Activated CD4-positive, CD25-positive, alpha-beta regulatory T cell treated with anti-CD3 and anti-CD28 coated beads, Interleukin-2, amount 50 U/mL, for 72 hours (primary cell): ENCODE data around the gene KLHDC10.
"Not testable (repeated sequence)": the region's sequence is repeated elsewhere in the genome, so short reads cannot be mapped to it uniquely, and the experiment has no call there.

Source experiments
- DNase-seq: peaks from one replicate; pipeline ENCODE4 v3.0.0; 2021

The KLHDC10 gene

GRCh38 chr7:130079846-130080394 is 9.6 kb downstream of the KLHDC10 start:
- DNase-seq = no peak

DNA sequence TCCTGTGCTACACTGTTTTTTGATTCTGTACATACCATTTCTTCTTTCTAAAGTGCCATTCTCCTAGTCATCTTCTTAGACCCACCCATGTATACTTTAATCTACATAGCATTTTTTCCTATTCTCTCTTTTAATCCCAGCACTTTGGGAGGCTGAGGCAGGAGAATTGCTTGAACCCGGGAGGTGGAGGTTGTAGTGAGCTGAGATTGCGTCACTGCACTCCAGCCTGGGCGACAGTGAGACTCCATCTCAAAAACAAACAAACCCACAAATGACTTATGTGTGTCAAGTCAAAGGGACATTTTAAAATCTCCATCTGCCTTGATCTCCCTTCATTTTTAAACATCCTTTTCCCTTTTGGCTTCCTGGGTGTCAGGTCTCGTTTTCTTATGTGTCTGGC is 13.2 kb downstream of the KLHDC10 start:
- DNase-seq = not testable (repeated sequence)

DNA sequence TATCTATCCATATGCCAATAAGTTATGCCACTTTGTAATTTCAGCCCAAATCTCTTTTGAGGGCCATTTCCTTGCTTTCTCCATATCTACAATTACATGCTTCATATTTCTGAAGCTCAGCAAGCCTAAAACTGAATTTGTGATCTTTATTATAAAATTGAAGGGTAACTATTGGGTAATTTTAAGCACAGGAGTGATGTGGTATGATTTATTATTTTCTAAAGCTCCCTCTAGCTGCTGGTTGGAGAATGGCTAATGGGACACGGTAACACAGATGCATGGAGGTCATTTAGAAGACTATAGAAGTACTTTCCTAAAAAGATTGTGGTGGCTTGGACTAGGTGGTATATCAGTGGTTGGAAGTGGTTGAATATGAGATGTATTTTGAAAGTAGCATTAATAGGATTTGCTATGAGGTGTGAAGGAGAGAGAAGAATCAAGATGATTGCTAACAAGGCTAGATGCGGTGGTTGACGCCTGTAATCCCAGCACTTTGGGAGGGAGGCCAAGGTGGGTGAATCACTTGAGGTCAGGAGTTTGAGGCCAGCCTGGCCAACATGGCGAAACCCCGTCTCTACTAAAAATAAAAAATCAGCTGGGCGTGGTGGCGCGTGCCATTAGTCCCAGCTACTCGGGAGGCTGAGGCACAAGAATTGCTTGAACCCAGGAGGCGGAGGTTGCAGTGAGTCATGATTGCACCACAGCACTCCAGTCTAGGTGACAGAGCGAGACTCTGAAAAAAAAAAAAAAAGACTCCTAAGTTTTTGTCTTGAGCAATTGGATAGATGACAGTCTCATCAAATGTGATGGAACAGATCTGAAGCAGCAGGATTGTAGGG is 13.9 kb downstream of the KLHDC10 start:
- no peak for DNase-seq

- not testable (repeated sequence) for DNase-seq
Observed at GRCh38 chr7:130085235-130085634, 14.9 kb downstream of the KLHDC10 start.

GRCh38 chr7:130086938-130087337 is 16.6 kb downstream of the KLHDC10 start:
- DNase-seq = no peak

DNA sequence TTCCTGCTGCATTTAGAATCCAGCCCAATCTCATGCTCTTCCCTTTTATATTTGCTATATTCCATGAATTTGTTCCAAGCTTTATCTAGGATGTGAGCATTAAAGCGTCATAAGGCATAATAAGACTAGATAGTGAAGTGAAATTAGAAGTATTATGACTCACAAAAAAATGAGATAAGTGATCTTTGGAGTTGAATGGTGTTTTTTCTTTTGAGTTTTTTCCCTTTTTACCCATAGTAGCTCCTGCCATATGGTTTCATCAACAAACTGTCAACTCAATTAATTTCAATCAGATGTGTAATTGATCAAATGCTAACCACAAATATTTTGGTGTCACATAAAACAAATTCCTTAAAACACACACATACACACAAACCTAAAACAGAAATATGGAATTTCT is 17.0 kb downstream of the KLHDC10 start:
- DNase-seq = no peak

DNA sequence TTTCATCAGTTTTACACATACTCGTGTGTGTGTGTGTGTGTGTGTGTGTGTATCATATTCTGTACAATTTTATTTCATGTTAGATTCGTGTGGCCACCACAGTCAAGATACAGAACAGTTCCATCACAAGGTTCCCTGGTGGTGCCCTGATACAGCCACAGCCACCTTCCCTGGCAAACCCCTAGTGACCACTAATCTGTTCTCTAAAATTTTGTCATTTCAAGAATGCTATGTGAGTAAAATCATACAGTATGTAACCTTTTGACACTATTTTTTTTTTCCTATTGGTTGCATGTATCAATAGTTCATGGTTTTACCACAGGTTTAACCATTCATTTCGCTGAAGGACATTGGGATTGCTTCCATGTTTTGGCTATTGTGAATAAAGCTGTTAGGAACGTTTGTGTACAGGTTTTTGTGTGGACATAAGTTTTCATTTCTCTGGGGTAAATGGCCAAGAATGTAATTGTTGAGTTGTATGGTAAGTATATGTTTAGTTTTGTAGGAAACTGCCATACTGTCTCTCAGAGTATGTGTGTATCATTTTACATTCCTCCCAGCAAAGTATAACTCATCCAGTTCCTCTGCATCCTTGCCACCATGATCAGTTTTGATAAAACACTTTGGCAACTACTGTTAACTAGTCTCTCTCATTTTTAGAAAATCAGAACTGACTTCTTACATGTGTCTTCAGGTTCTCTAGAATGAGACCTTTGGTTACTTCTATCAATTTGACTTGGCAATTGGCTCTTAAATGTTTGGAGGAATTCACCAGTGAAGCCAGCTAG is 20.6 kb downstream of the KLHDC10 start:
- no peak for DNase-seq

DNA sequence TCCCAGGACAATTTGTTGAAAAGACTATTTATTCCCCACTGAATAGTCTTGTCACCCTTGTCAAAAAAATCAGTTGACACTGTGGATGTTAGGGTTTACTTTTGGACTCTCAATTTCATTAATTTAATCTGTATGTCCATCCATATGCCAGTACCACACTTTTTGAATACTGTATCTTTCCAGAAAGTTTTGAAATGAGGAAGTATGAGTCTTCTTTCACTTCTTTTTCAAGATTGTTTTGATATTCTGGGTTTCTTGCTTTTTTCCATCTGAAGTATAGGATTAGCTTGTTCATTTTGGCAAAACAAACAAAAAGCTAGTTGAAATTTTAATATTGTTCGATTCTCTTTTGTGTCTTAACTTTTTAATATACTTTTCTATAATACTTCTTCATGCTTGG is 21.7 kb downstream of the KLHDC10 start:
- no peak for DNase-seq

GRCh38 chr7:130092598-130092997 is 22.3 kb downstream of the KLHDC10 start:
- no peak for DNase-seq

DNA sequence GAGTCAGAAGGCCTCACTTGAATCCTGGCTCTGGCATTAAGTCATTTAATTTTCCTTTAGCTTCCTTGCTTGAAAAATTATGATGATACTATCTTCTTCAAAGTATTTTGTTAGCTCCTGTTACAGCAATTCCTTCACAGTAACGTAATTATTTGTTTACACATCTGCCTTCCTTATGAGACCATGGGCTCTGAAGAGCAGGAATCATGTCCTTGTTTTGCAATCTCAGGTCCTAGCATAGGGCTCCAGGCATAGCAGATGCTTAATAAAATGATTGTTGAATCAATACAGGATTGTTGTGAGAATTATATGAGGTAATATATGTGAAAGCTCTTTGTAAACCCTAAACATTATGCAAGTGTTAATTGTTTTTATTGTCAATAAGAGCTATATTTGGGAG is 25.5 kb downstream of the KLHDC10 start:
- no peak for DNase-seq

DNA sequence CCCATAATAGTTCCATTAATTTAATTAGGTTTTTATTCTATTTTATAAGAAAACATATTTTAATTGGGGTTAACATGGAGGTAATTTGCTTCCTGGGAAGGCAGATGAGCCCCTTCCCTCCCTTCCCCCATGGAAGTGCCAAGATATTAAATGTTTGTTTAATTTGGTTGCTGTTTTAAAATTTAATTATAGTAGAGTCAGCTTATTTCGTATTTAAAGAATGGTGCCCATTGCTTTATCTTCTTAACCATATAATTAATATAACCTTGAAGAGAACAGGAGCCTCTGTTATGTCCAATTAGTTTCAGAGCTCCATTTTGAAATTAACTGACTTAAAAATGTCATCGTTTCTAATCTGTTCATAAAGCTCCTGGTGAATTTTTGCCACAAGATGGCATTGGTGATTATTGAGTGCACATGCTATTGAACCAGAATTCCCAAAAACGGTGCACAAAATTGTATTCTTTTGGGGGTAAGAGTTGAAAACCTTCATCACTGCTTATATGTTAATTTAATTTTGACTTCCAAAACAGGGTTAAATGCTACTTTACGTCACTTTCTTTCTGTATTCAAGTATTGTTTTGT is 26.0 kb downstream of the KLHDC10 start:
- DNase-seq = no peak

DNA sequence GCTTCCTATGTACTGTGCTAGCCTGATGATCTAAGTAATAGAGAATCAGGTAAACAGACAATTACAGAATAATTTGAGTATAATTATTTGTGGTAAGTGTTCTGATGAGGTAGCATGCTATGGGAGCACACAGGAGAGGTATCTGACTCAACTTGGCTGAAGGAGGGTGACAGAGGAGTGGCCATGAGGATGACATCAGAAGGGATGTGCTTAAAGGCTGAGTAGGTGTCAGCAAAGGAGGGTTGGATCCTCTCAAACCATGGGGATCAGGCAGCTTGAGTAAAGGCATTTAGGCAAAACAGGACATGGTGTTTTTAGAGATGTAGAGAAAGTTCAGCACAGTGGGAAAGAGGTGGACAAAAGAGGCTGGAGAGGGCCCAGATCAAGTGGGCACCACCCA is 29.0 kb downstream of the KLHDC10 start:
- DNase-seq = no peak

GRCh38 chr7:130102588-130102987 is 32.3 kb downstream of the KLHDC10 start:
- no peak for DNase-seq

DNA sequence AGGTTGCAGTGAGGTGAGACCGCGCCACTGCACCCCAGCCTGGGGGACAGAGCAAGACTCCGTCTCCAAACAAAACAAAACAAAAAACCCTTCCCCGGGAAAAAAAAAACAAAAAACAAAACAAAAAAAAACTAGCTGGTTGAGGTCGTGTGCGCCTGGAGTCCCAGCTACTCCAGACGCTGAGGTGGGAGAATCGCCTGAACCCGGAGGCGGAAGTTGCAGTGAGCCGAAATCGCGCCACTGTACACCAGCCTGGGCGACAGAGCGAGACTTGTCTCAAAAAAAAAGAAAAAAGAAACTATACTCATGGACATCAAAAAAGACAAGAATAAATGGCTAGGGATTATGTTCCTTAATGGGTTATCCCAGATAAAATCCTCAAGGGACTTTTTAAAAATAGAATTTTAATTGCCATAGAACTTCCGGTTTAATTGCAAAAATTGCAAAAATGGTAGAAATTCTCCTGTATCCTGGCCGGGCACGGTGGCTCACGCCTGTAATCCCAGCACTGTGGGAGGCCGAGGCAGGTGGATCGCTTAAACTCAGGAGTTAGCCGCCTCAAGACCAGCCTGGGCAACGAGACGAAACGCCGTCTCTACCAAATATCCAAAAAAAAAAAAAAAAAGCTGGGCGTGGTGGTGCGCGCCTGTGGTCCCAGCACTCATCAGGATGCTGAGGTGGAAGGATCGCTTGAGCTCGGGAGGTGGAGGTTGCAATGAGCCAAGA is 37.8 kb downstream of the KLHDC10 start:
- DNase-seq = no peak

DNA sequence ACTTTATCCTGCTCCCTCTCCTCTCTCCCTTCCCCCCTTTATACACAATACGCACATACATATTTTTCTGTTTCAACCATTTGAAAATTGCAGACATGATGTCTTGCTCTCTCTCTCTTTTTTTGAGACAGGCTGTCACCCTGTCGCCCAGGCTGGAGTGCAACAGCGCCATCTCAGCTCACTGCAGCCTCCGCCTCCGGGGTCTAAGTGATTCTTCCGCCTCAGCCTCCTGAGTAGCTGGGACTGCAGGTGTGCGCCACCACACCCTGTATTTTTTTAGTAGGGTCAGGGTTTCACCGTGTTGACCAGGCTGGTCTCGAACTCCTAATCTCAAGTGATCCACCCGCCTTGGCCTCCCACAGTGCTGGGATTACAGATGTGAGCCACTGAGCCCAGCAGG is 38.5 kb downstream of the KLHDC10 start:
- no peak for DNase-seq

DNA sequence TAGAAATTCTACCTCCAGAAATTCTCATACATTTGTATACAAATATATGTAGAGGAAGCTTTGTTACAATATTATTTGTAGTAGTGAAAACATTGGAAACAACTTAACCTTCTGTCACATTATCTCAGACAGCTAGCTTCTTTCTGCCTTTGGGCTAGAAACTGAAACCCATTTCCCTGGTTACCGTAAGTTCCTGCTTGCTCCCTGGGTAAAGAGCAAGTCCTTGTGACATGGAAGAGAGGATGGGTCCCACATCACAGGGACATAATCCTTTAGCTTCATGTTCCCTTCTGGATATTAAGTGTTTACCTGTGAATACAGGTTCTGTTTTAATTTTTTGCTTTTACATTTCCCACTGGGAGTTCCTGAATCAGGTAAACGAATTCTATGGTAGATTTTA is 41.8 kb downstream of the KLHDC10 start:
- DNase-seq = no peak

GRCh38 chr7:130112662-130113425 is 42.5 kb downstream of the KLHDC10 start:
- no peak for DNase-seq

GRCh38 chr7:130113426-130113805 is 43.1 kb downstream of the KLHDC10 start:
- DNase-seq = not testable (repeated sequence)

DNA sequence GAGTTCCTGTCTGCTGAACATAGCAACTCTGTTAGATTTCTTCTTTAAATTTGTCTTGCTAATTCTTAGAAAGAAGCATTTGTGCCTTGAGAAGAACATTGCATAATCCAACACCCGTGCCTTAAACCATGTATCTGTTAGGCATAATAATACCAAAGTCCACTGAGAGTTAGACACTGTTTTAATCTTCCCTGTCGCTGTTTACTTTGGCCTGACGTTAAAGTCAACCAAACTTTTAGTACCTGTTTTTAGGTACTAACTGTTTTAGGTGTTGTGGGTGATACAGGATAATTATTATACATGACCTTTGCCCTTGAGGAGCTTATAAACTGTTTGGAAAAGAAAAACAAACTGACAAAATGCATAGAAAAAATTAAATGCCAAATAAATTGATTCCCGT is 43.6 kb downstream of the KLHDC10 start:
- no peak for DNase-seq

DNA sequence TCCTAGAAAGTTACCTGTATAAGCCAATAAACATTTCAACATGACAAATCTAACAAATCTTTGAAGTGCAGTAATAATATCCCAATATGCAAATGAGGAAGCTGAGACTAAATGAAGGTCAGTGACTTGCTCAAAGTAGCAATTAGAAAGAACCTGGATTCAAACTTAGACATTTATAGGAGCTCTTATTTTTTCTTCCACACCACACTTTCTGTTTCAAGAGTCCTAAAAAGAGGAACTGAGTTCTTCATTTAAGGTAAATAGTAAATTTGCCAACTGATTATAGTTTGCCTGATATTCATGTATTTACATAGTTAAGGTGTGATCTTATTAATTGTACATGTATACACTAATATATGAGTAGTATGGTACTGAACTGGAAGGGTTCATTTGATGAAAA is 44.0 kb downstream of the KLHDC10 start:
- no peak for DNase-seq

DNA sequence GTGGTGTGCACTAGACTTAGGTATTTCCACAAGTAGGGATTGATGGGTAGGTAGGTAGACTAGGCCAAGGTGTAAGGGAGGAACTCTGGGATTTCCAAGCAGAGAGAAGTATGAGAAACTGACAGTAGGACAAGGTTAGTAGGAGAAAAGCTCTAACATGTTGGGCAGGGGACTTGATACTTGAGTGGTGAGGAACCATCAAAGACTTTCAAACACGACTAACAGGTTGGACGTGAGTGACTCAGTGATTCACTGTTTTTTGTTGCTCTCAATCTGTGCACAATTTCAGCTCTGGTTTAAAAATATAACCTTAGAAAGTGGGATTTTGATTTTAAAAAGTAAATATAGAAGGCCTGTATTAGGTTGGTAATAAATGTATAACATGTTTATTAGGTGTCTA is 44.4 kb downstream of the KLHDC10 start:
- no peak for DNase-seq

DNA sequence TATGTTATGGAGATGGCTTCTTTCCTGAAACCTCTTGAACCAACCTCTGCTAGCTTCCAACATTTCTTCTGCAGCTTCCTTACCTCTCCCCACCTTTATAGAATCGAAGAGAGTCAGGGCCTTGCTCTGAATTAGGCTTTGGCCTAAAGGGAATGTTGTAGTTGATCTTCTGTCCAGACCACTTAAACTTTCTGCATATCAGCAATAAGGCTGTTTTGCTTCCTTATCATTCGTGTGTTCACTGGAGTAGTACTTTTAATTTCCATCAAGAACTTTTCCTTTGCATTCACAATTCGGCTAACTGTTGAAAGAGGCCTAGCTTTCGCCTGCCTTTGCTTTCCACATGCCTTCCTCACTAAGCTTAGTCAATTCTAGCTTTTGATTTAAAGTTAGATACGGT is 48.0 kb downstream of the KLHDC10 start:
- no peak for DNase-seq
